ENCODE data around the gene AICDA.
"Not testable (repeated sequence)": the region's sequence is repeated elsewhere in the genome, so short reads cannot be mapped to it uniquely, and the experiment has no call there.

The AICDA gene

GRCh38 chr12:8638951-8639350, 26.3 kb upstream of the AICDA start:
- no peaks in the 10 kb centered on the region for H3K4me1 ChIP-seq (ENCODE audit: control insufficient read depth, insufficient read depth, low read length)
- H3K27ac ChIP-seq (ENCODE audit: insufficient read depth, low read depth, low read length, poor library complexity, severe bottlenecking) = no peak overlapping the region
- H3K4me3 ChIP-seq (ENCODE audit: insufficient read depth, low read depth, low read length) = no peak overlapping the region
- H3K36me3 ChIP-seq (ENCODE audit: control insufficient read depth, insufficient read depth, low read length) = no peaks in the 10 kb centered on the region
- 87 to 93% methylated on average over 3 to 4 of the region's 4 CpGs for WGBS, 2 experiments
- H3K27me3 ChIP-seq (ENCODE audit: control insufficient read depth, insufficient read depth, low read length, poor library complexity, severe bottlenecking) = no peaks in the 10 kb centered on the region
- no peaks in the 10 kb centered on the region for H3K9me3 ChIP-seq (ENCODE audit: control insufficient read depth, low read length)

DNA sequence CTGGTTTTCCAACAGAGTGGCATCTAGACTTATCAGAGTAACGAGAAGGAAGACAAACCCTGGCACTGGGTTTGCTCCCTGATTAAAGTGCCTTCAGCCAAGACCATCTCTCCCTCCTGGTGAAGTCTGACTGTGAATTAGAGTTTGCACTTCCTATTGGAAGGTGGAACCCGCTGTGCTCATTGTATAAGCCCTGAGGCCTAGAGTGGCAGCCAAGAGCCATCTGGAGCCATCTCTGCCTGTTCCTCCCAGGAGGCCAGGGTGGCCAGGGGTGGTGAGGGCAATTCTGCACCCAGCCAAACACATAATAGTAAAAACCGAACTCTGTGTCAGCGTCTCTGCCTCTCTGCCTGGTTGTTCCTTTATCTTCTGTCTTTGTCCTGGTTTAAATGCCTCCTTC, 25.0 kb upstream of the AICDA start:
- H3K4me3 ChIP-seq (ENCODE audit: insufficient read depth, low read depth, low read length) = no peak overlapping the region
- H3K36me3 ChIP-seq (ENCODE audit: control insufficient read depth, insufficient read depth, low read length) = no peaks in the 10 kb centered on the region
- no peaks in the 10 kb centered on the region for H3K27me3 ChIP-seq (ENCODE audit: control insufficient read depth, insufficient read depth, low read length, poor library complexity, severe bottlenecking)
- WGBS, 2 experiments = 90 to 97% methylated on average over 4 of the region's 4 CpGs
- no peak overlapping the region for H3K27ac ChIP-seq (ENCODE audit: insufficient read depth, low read depth, low read length, poor library complexity, severe bottlenecking)
- no peaks in the 10 kb centered on the region for H3K4me1 ChIP-seq (ENCODE audit: control insufficient read depth, insufficient read depth, low read length)
- H3K9me3 ChIP-seq (ENCODE audit: control insufficient read depth, low read length) = no peaks in the 10 kb centered on the region

GRCh38 chr12:8637244-8637643, 24.6 kb upstream of the AICDA start:
- WGBS, 2 experiments = 94 to 95% methylated on average over 7 of the region's 7 CpGs
- H3K9me3 ChIP-seq (ENCODE audit: control insufficient read depth, low read length) = no peaks in the 10 kb centered on the region

GRCh38 chr12:8636581-8636980, 23.9 kb upstream of the AICDA start:
- H3K36me3 ChIP-seq (ENCODE audit: control insufficient read depth, insufficient read depth, low read length) = no peaks in the 10 kb centered on the region
- H3K4me3 ChIP-seq (ENCODE audit: insufficient read depth, low read depth, low read length) = no peak overlapping the region
- H3K27ac ChIP-seq (ENCODE audit: insufficient read depth, low read depth, low read length, poor library complexity, severe bottlenecking) = no peak overlapping the region
- H3K9me3 ChIP-seq (ENCODE audit: control insufficient read depth, low read length) = no peaks in the 10 kb centered on the region
- H3K27me3 ChIP-seq (ENCODE audit: control insufficient read depth, insufficient read depth, low read length, poor library complexity, severe bottlenecking) = no peaks in the 10 kb centered on the region
- 75 to 79% methylated on average over 5 of the region's 5 CpGs for WGBS, 2 experiments
- H3K4me1 ChIP-seq (ENCODE audit: control insufficient read depth, insufficient read depth, low read length) = no peaks in the 10 kb centered on the region

More at GRCh38 chr12:8637244-8637643, 24.6 kb upstream of the AICDA start:
- Histone ChIP-seq H3K4me3 (ENCODE audit: insufficient read depth, low read depth, low read length) (no peak overlapping the region), H3K36me3 (ENCODE audit: control insufficient read depth, insufficient read depth, low read length) (no peaks in the 10 kb centered on the region), H3K27ac (ENCODE audit: insufficient read depth, low read depth, low read length, poor library complexity, severe bottlenecking) (no peak overlapping the region), H3K27me3 (ENCODE audit: control insufficient read depth, insufficient read depth, low read length, poor library complexity, severe bottlenecking) (no peaks in the 10 kb centered on the region), H3K4me1 (ENCODE audit: control insufficient read depth, insufficient read depth, low read length) (no peaks in the 10 kb centered on the region)

- H3K4me1 ChIP-seq (ENCODE audit: control insufficient read depth, insufficient read depth, low read length); H3K27me3 ChIP-seq (ENCODE audit: control insufficient read depth, insufficient read depth, low read length, poor library complexity, severe bottlenecking); H3K9me3 ChIP-seq (ENCODE audit: control insufficient read depth, low read length); H3K4me3 ChIP-seq (ENCODE audit: insufficient read depth, low read depth, low read length); H3K36me3 ChIP-seq (ENCODE audit: control insufficient read depth, insufficient read depth, low read length); H3K27ac ChIP-seq (ENCODE audit: insufficient read depth, low read depth, low read length, poor library complexity, severe bottlenecking): not testable (repeated sequence)
- 53 to 55% methylated on average over 7 to 8 of the region's 8 CpGs for WGBS, 2 experiments
Observed at GRCh38 chr12:8636007-8636346, 23.3 kb upstream of the AICDA start.

- not testable (repeated sequence) for H3K4me3 ChIP-seq (ENCODE audit: insufficient read depth, low read depth, low read length); H3K27ac ChIP-seq (ENCODE audit: insufficient read depth, low read depth, low read length, poor library complexity, severe bottlenecking); H3K9me3 ChIP-seq (ENCODE audit: control insufficient read depth, low read length); H3K36me3 ChIP-seq (ENCODE audit: control insufficient read depth, insufficient read depth, low read length); H3K4me1 ChIP-seq (ENCODE audit: control insufficient read depth, insufficient read depth, low read length); H3K27me3 ChIP-seq (ENCODE audit: control insufficient read depth, insufficient read depth, low read length, poor library complexity, severe bottlenecking)
- WGBS, 2 experiments = 62 to 76% methylated on average over 7 to 8 of the region's 9 CpGs
Observed at GRCh38 chr12:8635342-8636006, 22.8 kb upstream of the AICDA start.

GRCh38 chr12:8630131-8630530, 17.5 kb upstream of the AICDA start:
- no peak overlapping the region for H3K4me3 ChIP-seq (ENCODE audit: insufficient read depth, low read depth, low read length)
- no peaks in the 10 kb centered on the region for H3K36me3 ChIP-seq (ENCODE audit: control insufficient read depth, insufficient read depth, low read length)
- no peak overlapping the region for H3K27ac ChIP-seq (ENCODE audit: insufficient read depth, low read depth, low read length, poor library complexity, severe bottlenecking)
- WGBS, 2 experiments = 92% methylated on average over 2 to 3 of the region's 4 CpGs
- H3K27me3 ChIP-seq (ENCODE audit: control insufficient read depth, insufficient read depth, low read length, poor library complexity, severe bottlenecking) = no peaks in the 10 kb centered on the region
- H3K9me3 ChIP-seq (ENCODE audit: control insufficient read depth, low read length) = no peaks in the 10 kb centered on the region
- no peaks in the 10 kb centered on the region for H3K4me1 ChIP-seq (ENCODE audit: control insufficient read depth, insufficient read depth, low read length)

GRCh38 chr12:8629486-8630033, 16.9 kb upstream of the AICDA start:
- Histone ChIP-seq H3K4me1 (ENCODE audit: control insufficient read depth, insufficient read depth, low read length) (no peaks in the 10 kb centered on the region), H3K9me3 (ENCODE audit: control insufficient read depth, low read length) (no peaks in the 10 kb centered on the region), H3K4me3 (ENCODE audit: insufficient read depth, low read depth, low read length) (no peak overlapping the region), H3K36me3 (ENCODE audit: control insufficient read depth, insufficient read depth, low read length) (no peaks in the 10 kb centered on the region), H3K27me3 (ENCODE audit: control insufficient read depth, insufficient read depth, low read length, poor library complexity, severe bottlenecking) (no peaks in the 10 kb centered on the region), H3K27ac (ENCODE audit: insufficient read depth, low read depth, low read length, poor library complexity, severe bottlenecking) (no peak overlapping the region)
- 84 to 85% methylated on average over 3 of the region's 3 CpGs for WGBS, 2 experiments

DNA sequence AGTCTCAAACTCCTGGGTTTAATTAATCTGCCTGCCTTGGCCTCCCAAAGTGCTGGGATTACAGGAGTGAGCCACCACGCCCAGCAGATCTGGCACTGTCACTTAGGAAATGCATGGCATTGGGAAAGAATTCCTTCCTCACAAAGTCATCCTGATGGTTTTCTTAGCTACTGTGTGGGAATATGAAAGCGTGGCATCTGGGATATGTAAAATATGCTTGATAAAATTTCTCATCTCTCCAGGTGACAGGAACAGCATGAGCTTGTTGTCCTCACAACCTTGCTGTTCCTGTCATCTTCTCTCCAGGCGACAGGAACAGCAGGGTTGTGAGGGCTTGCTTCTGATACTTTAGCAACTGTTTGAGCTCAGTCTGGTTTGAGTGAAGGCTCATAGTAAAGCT, 16.1 kb upstream of the AICDA start:
- Histone ChIP-seq H3K36me3 (ENCODE audit: control insufficient read depth, insufficient read depth, low read length) (no peaks in the 10 kb centered on the region), H3K27me3 (ENCODE audit: control insufficient read depth, insufficient read depth, low read length, poor library complexity, severe bottlenecking) (no peaks in the 10 kb centered on the region), H3K9me3 (ENCODE audit: control insufficient read depth, low read length) (no peaks in the 10 kb centered on the region), H3K4me1 (ENCODE audit: control insufficient read depth, insufficient read depth, low read length) (no peaks in the 10 kb centered on the region), H3K27ac (ENCODE audit: insufficient read depth, low read depth, low read length, poor library complexity, severe bottlenecking) (no peak overlapping the region), H3K4me3 (ENCODE audit: insufficient read depth, low read depth, low read length) (no peak overlapping the region)
- WGBS, 2 experiments = 88 to 94% methylated on average over 3 of the region's 3 CpGs

DNA sequence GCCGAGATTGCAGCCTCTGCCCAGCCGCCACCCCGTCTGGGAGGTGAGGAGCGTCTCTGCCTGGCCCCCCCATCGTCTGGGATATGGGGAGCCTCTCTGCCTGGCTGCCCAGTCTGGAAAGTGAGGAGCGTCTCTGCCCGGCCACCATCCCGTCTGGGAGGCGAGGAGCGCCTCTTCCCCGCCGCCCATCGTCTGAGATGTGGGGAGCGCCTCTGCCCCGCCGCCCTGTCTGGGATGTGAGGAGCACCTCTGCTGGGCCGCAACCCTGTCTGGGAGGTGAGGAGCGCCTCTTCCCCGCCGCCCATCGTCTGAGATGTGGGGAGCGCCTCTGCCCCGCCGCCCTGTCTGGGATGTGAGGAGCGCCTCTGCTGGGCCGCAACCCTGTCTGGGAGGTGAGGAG, 12.1 kb upstream of the AICDA start:
- H3K27me3 ChIP-seq (ENCODE audit: control insufficient read depth, insufficient read depth, low read length, poor library complexity, severe bottlenecking); H3K9me3 ChIP-seq (ENCODE audit: control insufficient read depth, low read length); H3K36me3 ChIP-seq (ENCODE audit: control insufficient read depth, insufficient read depth, low read length); H3K4me3 ChIP-seq (ENCODE audit: insufficient read depth, low read depth, low read length); H3K4me1 ChIP-seq (ENCODE audit: control insufficient read depth, insufficient read depth, low read length); H3K27ac ChIP-seq (ENCODE audit: insufficient read depth, low read depth, low read length, poor library complexity, severe bottlenecking): not testable (repeated sequence)
- WGBS, 2 experiments = 94 to 96% methylated on average over 21 to 23 of the region's 26 CpGs

DNA sequence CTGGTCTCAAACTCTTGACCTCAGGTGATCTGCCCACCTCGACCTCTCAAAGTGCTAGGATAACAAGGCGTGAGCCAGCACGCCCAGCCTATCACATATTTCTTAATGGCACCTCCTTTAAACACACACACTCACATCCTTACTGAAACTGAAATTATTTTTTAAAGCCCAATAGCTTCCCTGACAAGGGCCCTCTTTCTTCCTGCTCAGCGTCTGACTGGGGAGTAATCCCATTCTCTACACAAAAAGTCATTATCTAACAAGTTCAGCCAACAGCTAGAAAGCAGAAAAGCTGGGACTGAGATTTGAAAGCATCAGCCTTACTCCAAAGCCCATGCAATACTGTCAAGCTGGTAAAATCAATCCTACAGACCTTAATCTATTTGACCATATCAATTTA, 10.0 kb upstream of the AICDA start:
- WGBS, 2 experiments = 86 to 92% methylated on average over 4 of the region's 4 CpGs
- H3K36me3 ChIP-seq (ENCODE audit: control insufficient read depth, insufficient read depth, low read length) = no peaks in the 10 kb centered on the region
- H3K27me3 ChIP-seq (ENCODE audit: control insufficient read depth, insufficient read depth, low read length, poor library complexity, severe bottlenecking) = no peaks in the 10 kb centered on the region
- H3K9me3 ChIP-seq (ENCODE audit: control insufficient read depth, low read length) = no peaks in the 10 kb centered on the region
- H3K27ac ChIP-seq (ENCODE audit: insufficient read depth, low read depth, low read length, poor library complexity, severe bottlenecking) = no peak overlapping the region
- H3K4me1 ChIP-seq (ENCODE audit: control insufficient read depth, insufficient read depth, low read length) = peaks cover 3% of the 10 kb centered on the region
- no peak overlapping the region for H3K4me3 ChIP-seq (ENCODE audit: insufficient read depth, low read depth, low read length)

Measured in ectodermal cell (in vitro differentiated cells).